HEK293 (cell line): ENCODE data around the gene MOB2.
A peak's percentile ranks its signal among the peaks of the same experiment; 100 is the strongest.

Source experiments
- AEBP2 ChIP-seq: fragments of 450-650 bp; formaldehyde crosslinking; IDR thresholded peaks from 2 replicates; pipeline ENCODE4 v1.5.1; 2016; ENCODE audit warnings: missing biosample characterization, missing genetic modification characterization, borderline replicate concordance
- BCL11A ChIP-seq: fragments of 450-650 bp; formaldehyde crosslinking; IDR thresholded peaks from 2 replicates; pipeline ENCODE4 v1.5.1; 2016; ENCODE audit warnings: low read depth, missing biosample characterization, missing genetic modification characterization
- CTCF ChIP-seq: fragments of 450-650 bp; formaldehyde crosslinking; IDR thresholded peaks from 2 replicates; pipeline ENCODE4 v1.5.1; 2016; ENCODE audit warnings: missing biosample characterization, missing genetic modification characterization
- EGR2 ChIP-seq: fragments of 450-650 bp; formaldehyde crosslinking; IDR thresholded peaks from 2 replicates; pipeline ENCODE4 v1.5.1; 2016; ENCODE audit warnings: low read depth, missing biosample characterization, missing genetic modification characterization
- GLIS1 ChIP-seq: fragments of 450-650 bp; formaldehyde crosslinking; IDR thresholded peaks from 2 replicates; pipeline ENCODE4 v1.5.1; 2016; ENCODE audit warnings: missing biosample characterization, missing genetic modification characterization
- HIC1 ChIP-seq: fragments of 450-650 bp; formaldehyde crosslinking; IDR thresholded peaks from 2 replicates; pipeline ENCODE4 v1.5.1; 2016; ENCODE audit warnings: missing biosample characterization, missing genetic modification characterization
- IKZF3 ChIP-seq: fragments of 450-650 bp; IDR thresholded peaks from 2 replicates; pipeline ENCODE4 v1.5.0; 2018; ENCODE audit warnings: missing biosample characterization, mild to moderate bottlenecking, missing genetic modification characterization, moderate library complexity
- KLF1 ChIP-seq: fragments of 450-650 bp; formaldehyde crosslinking; IDR thresholded peaks from 2 replicates; pipeline ENCODE4 v1.5.1; 2016; ENCODE audit warnings: missing biosample characterization, missing genetic modification characterization
- KLF7 ChIP-seq: fragments of 450-650 bp; formaldehyde crosslinking; IDR thresholded peaks from 2 replicates; pipeline ENCODE4 v1.5.1; 2016; ENCODE audit warnings: missing biosample characterization, missing genetic modification characterization, borderline replicate concordance
- OVOL3 ChIP-seq: fragments of 450-650 bp; formaldehyde crosslinking; IDR thresholded peaks from 2 replicates; pipeline ENCODE4 v1.5.1; 2016; ENCODE audit warnings: missing biosample characterization, missing genetic modification characterization
- PATZ1 ChIP-seq: fragments of 450-650 bp; formaldehyde crosslinking; IDR thresholded peaks from 2 replicates; pipeline ENCODE4 v1.5.1; 2016; ENCODE audit warnings: missing biosample characterization, missing genetic modification characterization
- SP3 ChIP-seq: fragments of 450-650 bp; formaldehyde crosslinking; IDR thresholded peaks from 2 replicates; pipeline ENCODE4 v1.5.1; 2016; ENCODE audit warnings: missing biosample characterization, missing genetic modification characterization
- TSHZ1 ChIP-seq: fragments of 450-650 bp; formaldehyde crosslinking; IDR thresholded peaks from 2 replicates; pipeline ENCODE4 v1.5.1; 2016; ENCODE audit warnings: missing biosample characterization, missing genetic modification characterization, borderline replicate concordance
- ZBTB20 ChIP-seq: fragments of 450-650 bp; formaldehyde crosslinking; IDR thresholded peaks from 2 replicates; pipeline ENCODE4 v1.5.1; 2016; ENCODE audit warnings: missing biosample characterization, missing genetic modification characterization
- ZFHX2 ChIP-seq: fragments of 450-650 bp; formaldehyde crosslinking; conservative IDR thresholded peaks from 2 replicates; pipeline ENCODE4 v1.5.1; 2016; ENCODE audit warnings: missing biosample characterization, missing genetic modification characterization
- ZNF112 ChIP-seq: fragments of 450-650 bp; formaldehyde crosslinking; IDR thresholded peaks from 2 replicates; pipeline ENCODE4 v1.5.0; 2017; ENCODE audit warnings: missing biosample characterization, missing genetic modification characterization
- ZNF155 ChIP-seq: fragments of 450-650 bp; formaldehyde crosslinking; IDR thresholded peaks from 2 replicates; pipeline ENCODE4 v1.5.1; 2016; ENCODE audit warnings: missing biosample characterization, missing genetic modification characterization
- ZNF211 ChIP-seq: fragments of 450-650 bp; formaldehyde crosslinking; IDR thresholded peaks from 2 replicates; pipeline ENCODE4 v1.5.1; 2016; ENCODE audit warnings: low read depth, missing biosample characterization, missing genetic modification characterization
- ZNF26 ChIP-seq: fragments of 450-650 bp; formaldehyde crosslinking; IDR thresholded peaks from 2 replicates; pipeline ENCODE4 v1.5.1; 2016; ENCODE audit warnings: missing biosample characterization, missing genetic modification characterization
- ZNF449 ChIP-seq: fragments of 450-650 bp; formaldehyde crosslinking; IDR thresholded peaks from 2 replicates; pipeline ENCODE4 v1.5.1; 2017; ENCODE audit warnings: missing biosample characterization, mild to moderate bottlenecking, missing genetic modification characterization, moderate library complexity
- ZNF521 ChIP-seq: fragments of 450-650 bp; formaldehyde crosslinking; IDR thresholded peaks from 2 replicates; pipeline ENCODE4 v1.5.1; 2017; ENCODE audit warnings: missing biosample characterization, mild to moderate bottlenecking, missing genetic modification characterization
- ZNF747 ChIP-seq: fragments of 450-650 bp; formaldehyde crosslinking; IDR thresholded peaks from 2 replicates; pipeline ENCODE4 v1.5.1; 2016; ENCODE audit warnings: missing biosample characterization, missing genetic modification characterization
- ZNF830 ChIP-seq: fragments of 450-650 bp; IDR thresholded peaks from 2 replicates; pipeline ENCODE4 v1.5.0; 2018; ENCODE audit warnings: missing biosample characterization, missing genetic modification characterization, low read depth, mild to moderate bottlenecking, moderate library complexity
- ZSCAN30 ChIP-seq: fragments of 450-650 bp; IDR thresholded peaks from 2 replicates; pipeline ENCODE4 v1.5.1; 2018; ENCODE audit warnings: missing biosample characterization, mild to moderate bottlenecking, missing genetic modification characterization, moderate library complexity

Gene MOB2

GRCh38 chr11:1458340-1459218 lies 28.0 kb downstream of the MOB2 start (continued):
- 0 out of 2 replicates have a peak, but pooled peaks have one; percentile 16 for TF ChIP-seq HIC1 (tag by site-specific recombination)
- no peak for TF ChIP-seq TSHZ1 (tag by site-specific recombination)
- no peak for TF ChIP-seq ZNF112
- no peak for TF ChIP-seq IKZF3 (tag by site-specific recombination)
- TF ChIP-seq BCL11A (tag by site-specific recombination): no peak
- peak; percentile 59 for TF ChIP-seq ZFHX2 (tag by site-specific recombination)
- peak; percentile 35; the same call in 1 of the 2 replicates for TF ChIP-seq KLF1 (tag by site-specific recombination)
- TF ChIP-seq ZNF521 (tag by site-specific recombination): no peak
- no peak for TF ChIP-seq KLF7 (tag by site-specific recombination)
- no peak for TF ChIP-seq ZBTB20
- TF ChIP-seq CTCF (tag by site-specific recombination): no peak
- TF ChIP-seq ZNF155 (tag by site-specific recombination): no peak
- no peak for TF ChIP-seq ZNF747 (tag by site-specific recombination)
- TF ChIP-seq OVOL3 (tag by site-specific recombination): no peak
- TF ChIP-seq ZNF830 (tag by site-specific recombination): no peak
- no peak for TF ChIP-seq ZNF26 (tag by site-specific recombination)
- TF ChIP-seq EGR2 (tag by site-specific recombination): peak; percentile 50; the same call in 1 of the 2 replicates
- TF ChIP-seq SP3 (tag by site-specific recombination): 0 out of 2 replicates have a peak, but pooled peaks have one; percentile 17
- TF ChIP-seq ZNF211 (tag by site-specific recombination): no peak
- no peak for TF ChIP-seq AEBP2
- TF ChIP-seq GLIS1 (tag by site-specific recombination): peak; percentile 53
- peak; percentile 34; the same call in 1 of the 2 replicates for TF ChIP-seq PATZ1
- no peak for TF ChIP-seq ZNF449 (tag by site-specific recombination)
- TF ChIP-seq ZSCAN30: no peak
